Upper lobe of right lung (tissue), 1 donor: ENCODE results near the gene GUCD1. TPM values are rescaled to one million over a fixed set of nuclear protein-coding genes. Genes with fewer than 3 reads are reported as not detected.

Experiments
- ATAC-seq: fragments of 200-7000 bp; cut with Tn5 transposase; one replicate; pipeline ENCODE4 v1.9.1; 2020; ENCODE audit warnings: mild to moderate bottlenecking, moderate library complexity
- DNase-seq: peaks from one replicate; pipeline ENCODE4 v3.0.0-alpha.2; 2020
- H3K27ac ChIP-seq: fragments of 200-600 bp; one replicate; pipeline ENCODE4 v1.8.0; 2022
- H3K27me3 ChIP-seq: fragments of 200-600 bp; one replicate; pipeline ENCODE4 v1.8.0; 2022; ENCODE audit warnings: mild to moderate bottlenecking
- H3K36me3 ChIP-seq: fragments of 200-600 bp; one replicate; pipeline ENCODE4 v1.8.0; 2022
- H3K4me1 ChIP-seq: fragments of 200-600 bp; one replicate; pipeline ENCODE4 v1.8.0; 2022
- H3K4me3 ChIP-seq: fragments of 200-600 bp; one replicate; pipeline ENCODE4 v1.8.0; 2022; ENCODE audit warnings: mild to moderate bottlenecking
- H3K9me3 ChIP-seq: fragments of 200-600 bp; one replicate; pipeline ENCODE4 v1.8.0; 2022
- intact Hi-C: fragments of 100-400 bp; cut with DNase I; formaldehyde crosslinking; loops from one replicate; pipeline ENCODE4 v1.11.0; 2022
- total RNA-seq: library from RNA; stranded (reverse); fragmentation: NEBNext Ultra II Directional; extraction: Animal tissue kit (Norgen Biotek cat#: 25700); gene quantifications from one replicate; pipeline ENCODE4 v1.2.1, GENCODE V29; 2021
- TF ChIP-seq, protein P1 (sequence below): fragments of 200-600 bp; IDR thresholded peaks from one replicate; pipeline ENCODE4 v1.8.0; 2022; ENCODE audit warnings: antibody characterized with exemption
- donor health status: DM: no; HTN: yes; CAD: no; lungs with severe emphysema.

Gene GUCD1
- total RNA-seq, 1 donor from 2014 or later: 148 TPM

DNA sequence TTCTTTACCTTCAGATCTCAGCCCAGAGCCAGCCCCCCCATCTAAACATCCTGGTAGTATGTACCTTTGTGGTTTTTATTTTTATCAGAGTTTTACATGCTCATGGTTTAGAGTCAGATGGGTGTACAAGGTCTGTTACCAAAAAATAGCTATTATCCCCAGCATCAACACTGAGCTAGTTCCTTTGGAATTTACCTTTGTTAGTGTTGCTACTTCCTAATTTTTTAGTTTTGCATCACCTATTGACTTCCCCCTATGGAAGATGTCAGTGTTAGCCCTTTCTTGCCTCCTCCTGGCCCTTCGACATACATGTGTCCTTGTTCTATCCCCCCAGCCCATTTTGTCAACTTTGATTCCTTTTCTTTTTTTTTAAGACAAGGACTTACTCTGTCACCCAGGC, 52.4 kb downstream of the GUCD1 start:
- no peak for DNase-seq
- no peaks in the 10 kb centered on the region for H3K27me3 ChIP-seq
- no peaks in the 10 kb centered on the region for H3K36me3 ChIP-seq
- peaks cover 22% of the 10 kb centered on the region for H3K4me1 ChIP-seq
- H3K4me3 ChIP-seq: no peak overlapping the region
- intact Hi-C loops: loop anchor here (5.0 kb wide), 1 partner anchor 80 kb away; no protein-coding TSS in a partner anchor
- no peak for ATAC-seq
- TF ChIP-seq, protein P1, sequence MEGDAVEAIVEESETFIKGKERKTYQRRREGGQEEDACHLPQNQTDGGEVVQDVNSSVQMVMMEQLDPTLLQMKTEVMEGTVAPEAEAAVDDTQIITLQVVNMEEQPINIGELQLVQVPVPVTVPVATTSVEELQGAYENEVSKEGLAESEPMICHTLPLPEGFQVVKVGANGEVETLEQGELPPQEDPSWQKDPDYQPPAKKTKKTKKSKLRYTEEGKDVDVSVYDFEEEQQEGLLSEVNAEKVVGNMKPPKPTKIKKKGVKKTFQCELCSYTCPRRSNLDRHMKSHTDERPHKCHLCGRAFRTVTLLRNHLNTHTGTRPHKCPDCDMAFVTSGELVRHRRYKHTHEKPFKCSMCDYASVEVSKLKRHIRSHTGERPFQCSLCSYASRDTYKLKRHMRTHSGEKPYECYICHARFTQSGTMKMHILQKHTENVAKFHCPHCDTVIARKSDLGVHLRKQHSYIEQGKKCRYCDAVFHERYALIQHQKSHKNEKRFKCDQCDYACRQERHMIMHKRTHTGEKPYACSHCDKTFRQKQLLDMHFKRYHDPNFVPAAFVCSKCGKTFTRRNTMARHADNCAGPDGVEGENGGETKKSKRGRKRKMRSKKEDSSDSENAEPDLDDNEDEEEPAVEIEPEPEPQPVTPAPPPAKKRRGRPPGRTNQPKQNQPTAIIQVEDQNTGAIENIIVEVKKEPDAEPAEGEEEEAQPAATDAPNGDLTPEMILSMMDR: no peak
- H3K27ac ChIP-seq: no peak overlapping the region
- no peaks in the 10 kb centered on the region for H3K9me3 ChIP-seq

DNA sequence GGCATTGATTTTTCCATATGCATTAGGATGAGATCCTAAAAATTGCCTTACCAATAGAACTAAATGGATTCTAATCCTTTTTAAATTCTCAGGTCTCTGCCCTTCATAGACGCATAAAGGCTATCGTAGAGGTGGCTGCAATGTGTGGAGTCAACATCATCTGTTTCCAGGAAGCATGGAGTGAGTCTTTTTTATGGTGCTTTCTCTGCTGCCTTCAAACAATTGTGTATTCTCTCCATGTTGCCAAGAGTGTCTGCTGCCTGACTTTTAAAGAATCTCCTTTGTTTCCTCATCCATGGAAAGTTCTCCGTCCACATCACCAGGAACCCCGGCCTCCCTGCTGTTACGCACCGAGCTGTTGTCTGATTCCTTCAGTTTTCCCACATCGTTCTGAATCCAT, 52.9 kb downstream of the GUCD1 start:
- DNase-seq (no peak), ATAC-seq (no peak)
- Histone ChIP-seq H3K9me3 (no peaks in the 10 kb centered on the region), H3K36me3 (no peaks in the 10 kb centered on the region), H3K4me1 (peaks cover 17% of the 10 kb centered on the region), H3K27me3 (no peaks in the 10 kb centered on the region), H3K27ac (no peak overlapping the region), H3K4me3 (no peak overlapping the region)
- intact Hi-C loops: loop anchor here (5.0 kb wide), 1 partner anchor 80 kb away; no protein-coding TSS in a partner anchor
- TF ChIP-seq, protein P1: no peak

DNA sequence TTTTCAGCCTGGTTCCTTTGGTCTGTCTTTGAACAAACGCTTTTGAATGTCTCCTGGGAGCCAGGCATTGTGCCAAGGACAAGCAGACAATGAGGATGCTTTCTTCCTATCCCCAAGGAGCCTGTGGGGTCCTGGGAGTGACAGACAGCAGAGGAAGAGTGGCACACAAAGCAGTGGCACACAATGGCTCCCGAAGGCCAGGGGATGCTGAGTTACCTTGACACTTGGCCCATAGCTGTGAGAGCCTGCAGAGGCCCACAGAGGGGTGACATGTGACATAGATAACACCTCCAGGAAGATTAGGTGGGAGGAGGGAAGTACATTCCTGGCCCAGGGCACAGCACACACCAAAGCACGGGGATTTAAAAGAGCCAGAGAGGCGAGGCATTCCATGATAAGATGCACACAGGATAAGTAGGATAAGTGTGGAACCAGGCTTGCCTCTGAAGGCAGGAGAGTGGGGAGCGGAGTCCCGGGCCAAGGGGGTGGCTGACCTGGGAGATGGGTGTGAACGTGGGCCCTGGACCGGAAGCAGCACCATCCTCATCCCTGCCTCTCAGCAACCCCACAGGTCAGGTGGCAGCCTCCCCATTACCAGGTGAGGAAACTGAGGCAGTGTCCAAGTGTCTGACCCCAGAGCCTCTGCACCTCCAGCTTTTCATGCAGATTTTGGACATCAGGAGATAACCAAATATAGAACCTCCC, 53.5 kb downstream of the GUCD1 start:
- intact Hi-C loops: loop anchor here (5.0 kb wide), 1 partner anchor 79 kb away; no protein-coding TSS in a partner anchor
- Histone ChIP-seq H3K4me1 (peaks cover 11% of the 10 kb centered on the region), H3K9me3 (no peaks in the 10 kb centered on the region), H3K36me3 (no peaks in the 10 kb centered on the region), H3K27me3 (no peaks in the 10 kb centered on the region), H3K27ac (no peak overlapping the region), H3K4me3 (no peak overlapping the region)
- TF ChIP-seq, protein P1: no peak
- ATAC-seq (no peak), DNase-seq (peak; percentile 54)

DNA sequence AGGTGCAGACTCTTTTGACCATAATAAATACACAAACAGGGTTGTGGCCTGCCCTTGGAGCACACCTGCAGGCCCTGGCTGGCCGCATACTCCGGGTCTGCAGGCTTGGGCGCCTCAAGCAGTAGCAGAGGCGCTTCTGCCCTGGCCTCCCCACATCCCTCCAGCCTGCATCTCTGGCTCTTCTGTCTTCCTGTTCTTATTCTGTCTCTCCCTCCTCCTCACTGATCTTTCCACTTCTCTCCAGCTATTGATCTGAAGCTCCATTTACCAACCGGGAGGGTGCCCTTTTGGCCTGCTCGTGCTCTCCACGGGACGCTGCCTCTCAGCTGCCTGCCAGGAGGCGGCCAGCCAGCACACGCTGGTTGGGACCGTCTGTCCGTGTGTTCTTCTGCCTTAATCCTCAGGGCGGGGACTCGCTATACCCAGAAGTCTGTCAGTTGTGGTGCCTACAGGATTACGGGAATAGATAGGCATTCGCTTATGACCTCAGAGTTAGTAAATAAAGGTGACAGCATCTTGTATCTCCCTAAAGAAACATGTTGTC, 54.6 kb downstream of the GUCD1 start:
- intact Hi-C loops: loop anchor here (5.0 kb wide), 1 partner anchor 78 kb away; no protein-coding TSS in a partner anchor
- no peaks in the 10 kb centered on the region for H3K27me3 ChIP-seq
- no peak overlapping the region for H3K4me3 ChIP-seq
- H3K9me3 ChIP-seq: no peaks in the 10 kb centered on the region
- no peaks in the 10 kb centered on the region for H3K36me3 ChIP-seq
- ATAC-seq: no peak
- peaks cover 8% of the 10 kb centered on the region for H3K4me1 ChIP-seq
- H3K27ac ChIP-seq: no peak overlapping the region
- no peak for DNase-seq
- TF ChIP-seq, protein P1: no peak

DNA sequence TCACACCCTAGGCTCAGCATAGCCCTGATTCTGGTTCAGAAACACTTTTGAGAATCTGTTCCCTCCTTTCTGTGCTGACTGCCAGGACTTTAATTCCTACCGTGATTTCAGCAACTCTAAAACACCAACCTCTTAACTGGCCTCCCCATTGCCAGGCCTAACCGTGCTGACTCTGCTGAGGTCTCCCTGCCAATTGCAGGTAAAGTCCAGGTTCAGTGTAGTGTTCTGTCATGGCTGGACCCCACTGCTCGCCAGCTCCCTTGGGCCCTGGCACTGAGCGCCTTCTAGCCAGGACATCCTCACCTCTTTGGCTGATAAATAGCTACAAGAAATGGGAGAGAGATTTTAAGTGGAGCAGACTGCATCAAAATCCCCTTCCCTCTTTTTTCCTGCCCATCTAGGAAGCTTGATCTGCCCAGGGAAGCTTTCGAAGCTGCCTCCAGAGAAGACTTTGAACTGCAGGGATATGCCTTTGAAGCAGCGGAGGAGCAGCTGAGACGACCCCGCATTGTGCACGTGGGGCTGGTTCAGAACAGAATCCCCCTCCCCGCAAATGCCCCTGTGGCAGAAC, 55.1 kb downstream of the GUCD1 start:
- no peak for DNase-seq
- TF ChIP-seq, protein P1: no peak
- no peak for ATAC-seq
- H3K4me3 ChIP-seq: no peak overlapping the region
- peaks cover 4% of the 10 kb centered on the region for H3K27me3 ChIP-seq
- H3K36me3 ChIP-seq: no peaks in the 10 kb centered on the region
- intact Hi-C loops: loop anchor here (5.0 kb wide), 1 partner anchor 77 kb away; no protein-coding TSS in a partner anchor
- peaks cover 10% of the 10 kb centered on the region for H3K4me1 ChIP-seq
- no peaks in the 10 kb centered on the region for H3K9me3 ChIP-seq
- H3K27ac ChIP-seq: no peak overlapping the region
